Heart left ventricle (tissue), 16 donors: ENCODE measurements around the gene LIN54. TPM values are rescaled to one million over a fixed set of nuclear protein-coding genes. Genes with fewer than 3 reads are reported as not detected.

ENCODE experiments used
- ATAC-seq, 4 donors: fragments of 200-7000 bp; cut with Tn5 transposase; one replicate each; pipeline ENCODE4 v1.9.1; 2020 to 2022; ENCODE audit warnings: moderate library complexity in 4 of 4, mild to moderate bottlenecking in 3 of 4, moderate number of reproducible peaks in 1 of 4
- DNase-seq, 5 donors: peaks; one replicate each; pipeline ENCODE4 v3.0.0-alpha.2; 2020
- H3K27ac ChIP-seq, 12 donors: fragments of 200-600 bp; sonication (generic) in 4 of 12; one replicate each; pipeline versions ENCODE4 v1.5.0 to v1.8.0; 2016 to 2022; ENCODE audit warnings: mild to moderate bottlenecking in 2 of 12
- H3K27me3 ChIP-seq, 9 donors: fragments of 200-600 bp; sonication (generic) in 2 of 9; one replicate each; pipeline versions ENCODE4 v1.5.1 to v1.8.0; 2016 to 2022; ENCODE audit warnings: mild to moderate bottlenecking in 3 of 9
- H3K36me3 ChIP-seq, 9 donors: fragments of 200-600 bp; sonication (generic) in 2 of 9; one replicate each; pipeline versions ENCODE4 v1.5.0 to v1.8.0; 2018 to 2022; ENCODE audit warnings: mild to moderate bottlenecking in 2 of 9
- H3K4me1 ChIP-seq, 12 donors: fragments of 200-600 bp; sonication (generic) in 4 of 12; one replicate each; pipeline versions ENCODE4 v1.5.0 to v1.8.0; 2016 to 2022; ENCODE audit warnings: mild to moderate bottlenecking in 3 of 12
- H3K4me3 ChIP-seq, 12 donors: fragments of 200-600 bp; sonication (generic) in 4 of 12; one replicate each; pipeline versions ENCODE4 v1.5.0 to v1.8.0; 2017 to 2022; ENCODE audit warnings: mild to moderate bottlenecking in 9 of 12, moderate library complexity in 4 of 12
- H3K9me3 ChIP-seq, 12 donors: fragments of 200-600 bp; sonication (generic) in 4 of 12; one replicate each; pipeline versions ENCODE4 v1.5.0 to v1.8.0; 2016 to 2022; ENCODE audit warnings: mild to moderate bottlenecking in 1 of 12
- POLR2A ChIP-seq, 2 donors: fragments of 450-650 bp; IDR thresholded peaks; one replicate each; pipeline ENCODE4 v1.6.1; 2017; ENCODE audit warnings: antibody characterized with exemption in 2 of 2, mild to moderate bottlenecking in 2 of 2, moderate library complexity in 2 of 2
- WGBS, 4 donors: extraction: QIAGEN DNeasy Blood & Tissue Kit in 2 of 4; methylation state at CpG; one replicate each; pipeline versions ENCODE4 v1.1.5 to v1.1.7; 2013 to 2018; 5-methylcytosine and 5-hydroxymethylcytosine counted together
- intact Hi-C, 10 donors: fragments of 100-400 bp; cut with DNase I; formaldehyde crosslinking; loops; one replicate each; pipeline versions ENCODE4 v1.11.1 to v1.14.2; 2022
- polyA plus RNA-seq, 2 donors: library from polyadenylated mRNA; stranded (reverse); fragments of 200-250 nt; gene quantifications; one replicate each; pipeline ENCODE4 v1.2.3, GENCODE V29; 2013
- total RNA-seq, 9 donors: library from RNA; depleted of rRNA in 2 of 9; stranded (reverse); fragments of >200 nt in 2 of 9; fragmentation: NEBNext Ultra II Directional in 3 of 9; extraction: Animal tissue kit (Norgen Biotek cat#: 25700) in 3 of 9; gene quantifications; one replicate each; pipeline versions ENCODE4 v1.1.0 to v1.2.4, GENCODE V29; 2016 to 2023
- TF ChIP-seq, protein P1 (sequence below), 12 donors: fragments of 200-600 bp; sonication (generic) in 4 of 12; IDR thresholded peaks; one replicate each; pipeline versions ENCODE4 v1.5.0 to v1.8.0; 2018 to 2022; ENCODE audit warnings: antibody characterized with exemption in 12 of 12, mild to moderate bottlenecking in 5 of 12
- donor health status: ischemic (EF 13 %, LVEDD 7.1; RV severe dilation, severe dysfunction).
- donor health status: healthy with polysubstance abuse.
- donor health status: DM: no; HTN: yes; CAD: no.
- donor health status: DM: no; HTN: no; CAD: no.
- donor health status: ischemic (EF 25% LVEDD 6.9; RV normal size, moderate dysfunction).
- donor health status: ischemic (EF 25% LVEDD 5.7; RV mildly dilated, moderate dysfunction).
- donor health status: healthy.
- donor health status: DM: yes; HTN: yes; CAD: no.
- donor health status: ischemic (EF 35%, LVEDD 5.7; RV mildly dilated, moderate dysfunction).
- donor health status: nonischemic (EF 11% LVEDD 7.7; RV severe dilation, severe dysfunction).
- donor health status: DM: yes; HTN: yes; CAD: no.
- donor health status: PGD.
- donor health status: ischemic (EF 29% LVEDD 5.4; RV normal size, mild dysfunction).
- donor health status: nonischemic (EF 23%, LVEDD 6.1; RV moderate dilation, normal function).

Gene LIN54
- total and polyA plus RNA-seq, 11 donors, result 1.6 to 11.4 (median 7.1) TPM

DNA sequence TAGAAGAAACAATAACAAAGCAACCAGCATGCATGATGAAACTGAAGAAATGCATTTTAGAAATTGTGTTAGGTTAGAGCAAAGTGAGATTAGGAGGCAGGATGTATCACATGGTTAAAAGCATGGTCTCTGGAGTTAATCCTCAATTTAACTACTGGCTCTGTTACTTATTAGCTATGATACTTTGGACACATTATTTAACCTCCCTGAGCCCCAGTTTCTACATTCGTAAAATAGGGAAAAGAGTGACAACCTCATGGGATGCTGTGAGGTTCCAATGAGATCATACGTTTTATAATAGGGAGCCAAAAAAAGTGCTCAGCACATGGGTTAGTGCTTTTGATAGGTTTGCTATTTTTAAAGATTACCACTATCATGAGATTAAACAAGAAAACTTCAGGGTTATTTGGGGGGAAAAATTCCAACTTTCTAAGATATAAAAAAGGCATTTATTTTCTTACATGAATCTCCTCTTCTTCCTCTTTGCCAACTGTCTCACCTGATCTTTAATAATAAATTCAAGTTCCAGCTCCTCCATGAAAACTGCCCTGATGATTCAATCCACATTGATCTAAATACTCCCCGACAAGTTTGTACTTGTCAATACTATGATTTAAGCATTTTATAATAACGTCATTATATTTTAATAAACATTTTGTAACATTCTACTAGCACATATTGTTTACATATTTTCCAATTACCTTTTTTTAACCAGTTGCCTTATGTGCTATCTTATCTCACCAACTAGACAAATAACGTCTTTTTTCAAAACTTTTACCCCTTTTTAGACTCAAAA, 124.3 kb downstream of the LIN54 start:
- TF ChIP-seq POLR2A (IDR thresholded peaks at IDR 0.05), result no peak
- TF ChIP-seq, protein P1, sequence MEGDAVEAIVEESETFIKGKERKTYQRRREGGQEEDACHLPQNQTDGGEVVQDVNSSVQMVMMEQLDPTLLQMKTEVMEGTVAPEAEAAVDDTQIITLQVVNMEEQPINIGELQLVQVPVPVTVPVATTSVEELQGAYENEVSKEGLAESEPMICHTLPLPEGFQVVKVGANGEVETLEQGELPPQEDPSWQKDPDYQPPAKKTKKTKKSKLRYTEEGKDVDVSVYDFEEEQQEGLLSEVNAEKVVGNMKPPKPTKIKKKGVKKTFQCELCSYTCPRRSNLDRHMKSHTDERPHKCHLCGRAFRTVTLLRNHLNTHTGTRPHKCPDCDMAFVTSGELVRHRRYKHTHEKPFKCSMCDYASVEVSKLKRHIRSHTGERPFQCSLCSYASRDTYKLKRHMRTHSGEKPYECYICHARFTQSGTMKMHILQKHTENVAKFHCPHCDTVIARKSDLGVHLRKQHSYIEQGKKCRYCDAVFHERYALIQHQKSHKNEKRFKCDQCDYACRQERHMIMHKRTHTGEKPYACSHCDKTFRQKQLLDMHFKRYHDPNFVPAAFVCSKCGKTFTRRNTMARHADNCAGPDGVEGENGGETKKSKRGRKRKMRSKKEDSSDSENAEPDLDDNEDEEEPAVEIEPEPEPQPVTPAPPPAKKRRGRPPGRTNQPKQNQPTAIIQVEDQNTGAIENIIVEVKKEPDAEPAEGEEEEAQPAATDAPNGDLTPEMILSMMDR (IDR thresholded peaks at IDR 0.05), result no peak
- Histone ChIP-seq H3K4me1 (peaks cover 0 to 59% (median 49%) of the 10 kb centered on the region in 12 donors), H3K27me3 (no peaks in the 10 kb centered on the region), H3K4me3 (peak overlapping the region in 4 of 12 donors; percentile 1 to 20 (median 12)), H3K9me3 (no peaks in the 10 kb centered on the region), H3K27ac (peak overlapping the region in 7 of 12 donors; percentile 5 to 77 (median 56)), H3K36me3 (peaks cover 0 to 14% (median under 1%) of the 10 kb centered on the region in 9 donors)
- ATAC-seq, result no peak
- intact Hi-C loops, result no loop called here
- WGBS, 4 donors, result 35 to 44% (median 39%) methylated on average over 5 of the region's 5 CpGs
- DNase-seq, result no peak

DNA sequence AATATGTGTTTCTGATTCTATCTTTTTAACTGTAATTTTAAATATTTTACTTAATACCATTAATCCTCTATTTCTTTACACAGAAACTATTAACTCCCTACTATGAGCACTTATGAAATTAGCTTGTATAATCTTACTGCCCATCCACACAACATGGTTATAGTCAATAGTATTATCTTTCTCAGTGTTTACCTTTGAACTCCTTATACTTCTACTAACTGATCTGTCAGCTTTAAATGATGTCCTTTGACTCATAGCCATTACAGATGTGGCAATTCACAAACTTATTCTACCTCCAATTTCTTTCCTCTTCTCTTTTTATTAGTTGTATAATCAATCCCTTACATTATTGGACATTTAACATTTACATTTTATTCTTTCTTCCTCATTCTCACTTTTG, 125.2 kb downstream of the LIN54 start:
- DNase-seq (no peak), ATAC-seq (no peak)
- intact Hi-C loops, result no loop called here
- Histone ChIP-seq H3K27ac (peak overlapping the region in 5 of 12 donors; percentile 38 to 77 (median 62)), H3K9me3 (no peaks in the 10 kb centered on the region), H3K4me1 (peaks cover 0 to 64% (median 50%) of the 10 kb centered on the region in 12 donors), H3K36me3 (peaks cover 0 to 23% (median 5%) of the 10 kb centered on the region in 9 donors), H3K27me3 (no peaks in the 10 kb centered on the region), H3K4me3 (peak overlapping the region in 1 of 12 donors; percentile 20)
- TF ChIP-seq POLR2A (IDR thresholded peaks at IDR 0.05), result no peak
- TF ChIP-seq, protein P1 (IDR thresholded peaks at IDR 0.05), result no peak

Other genes starting within 250 kb of the LIN54 start
- 1 to 10 TPM; 1.4 to 6.8 (median 3.0) TPM for gene SCD5, start 212.0 kb downstream of the LIN54 start, total RNA-seq
- gene SCD5, start 212.0 kb downstream of the LIN54 start, polyA plus RNA-seq, result 1 to 10 TPM; 2.4 to 2.5 TPM
- 100 to 1,000 TPM in 6 of 9 donors, 10 to 100 TPM in 3; 81.0 to 168 (median 101) TPM for gene SEC31A, start 119.7 kb downstream of the LIN54 start, total RNA-seq
- 10 to 100 TPM; 86.6 to 98.7 TPM for gene SEC31A, start 119.7 kb downstream of the LIN54 start, polyA plus RNA-seq
- 1 to 10 TPM; 3.1 to 7.7 (median 5.4) TPM for gene THAP9, start 110.1 kb downstream of the LIN54 start, total RNA-seq
- 1 to 10 TPM; 2.9 to 4.4 TPM for gene THAP9, start 110.1 kb downstream of the LIN54 start, polyA plus RNA-seq
- 10 to 100 TPM; 47.6 to 67.2 (median 54.5) TPM for gene COPS4, start 24.4 kb upstream of the LIN54 start, total RNA-seq
- 10 to 100 TPM; 13.0 to 64.5 TPM for gene COPS4, start 24.4 kb upstream of the LIN54 start, polyA plus RNA-seq
- 10 to 100 TPM in 1 of 9 donors, 1 to 10 TPM in 2, under 1 TPM in 4, not detected in 2; 0.31 to 11.3 (median 0.83) TPM for gene PLAC8, start 103.9 kb upstream of the LIN54 start, total RNA-seq
- gene PLAC8, start 103.9 kb upstream of the LIN54 start, polyA plus RNA-seq, result under 1 TPM; 0.38 to 0.73 TPM